Measurements from ENCODE around the gene TRABD2B. TPM values are rescaled to one million over a fixed set of nuclear protein-coding genes. Genes with fewer than 3 reads are reported as not detected.

Gene TRABD2B
- total and polyA plus RNA-seq, 2 donors from 2014 or later = 19.8 to 62.0 TPM

DNA sequence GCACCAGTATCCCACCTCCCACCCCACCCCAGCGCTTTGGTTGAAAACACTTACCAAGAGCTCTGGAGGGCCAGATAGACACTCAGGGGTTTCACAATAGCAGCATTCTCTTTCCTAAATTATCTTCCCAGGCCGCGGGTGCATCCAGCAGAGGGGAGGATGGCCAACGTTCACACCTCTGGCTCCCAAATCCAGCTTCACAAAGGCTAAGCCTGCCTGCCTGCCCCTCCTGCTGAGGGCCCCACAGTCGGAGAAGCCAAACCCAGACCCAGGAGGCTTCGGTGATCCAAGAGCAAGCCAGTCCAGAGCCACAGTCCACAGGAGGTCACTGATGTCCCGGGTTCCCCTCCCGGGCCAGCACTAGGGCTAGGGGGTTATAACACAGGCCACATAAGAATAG, 231.9 kb downstream of the TRABD2B start:
- FAIRE-seq = no peak

DNA sequence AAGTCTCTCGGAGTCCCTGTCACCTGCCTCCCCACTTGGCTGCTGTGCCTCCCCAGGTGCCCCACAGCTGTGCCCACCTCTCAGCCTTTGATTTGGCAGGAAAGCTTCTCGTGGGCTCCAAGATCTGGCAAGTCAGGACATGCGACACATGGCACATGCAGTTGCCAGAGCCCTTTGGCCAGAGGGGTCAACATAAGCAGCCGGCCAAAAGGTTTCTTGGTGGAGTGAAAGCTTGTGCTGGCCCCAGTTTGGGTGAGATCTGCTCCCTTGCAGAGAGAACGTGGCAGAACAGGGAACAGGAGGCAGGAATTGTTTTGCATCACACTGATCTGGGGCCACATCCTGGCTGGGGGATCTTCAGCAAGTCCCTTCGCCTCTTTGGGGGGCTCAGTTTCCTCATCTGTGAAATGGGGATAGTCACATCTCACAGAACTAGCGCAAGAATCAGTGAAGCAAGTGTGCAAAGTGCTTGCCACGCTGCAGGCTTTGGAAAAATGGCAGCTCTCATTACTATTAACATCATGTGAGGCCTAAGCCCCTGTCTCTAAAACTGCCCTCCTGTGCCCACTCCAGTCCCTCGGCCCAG, 232.6 kb downstream of the TRABD2B start:
- DNase-seq (peak in 1 of 5 donors; percentile 15), FAIRE-seq (no peak)
- Histone ChIP-seq H3K9me3 (ENCODE audit: control insufficient read depth in 2 of 3, insufficient read depth in 1 of 3, low read length in 3 of 3) (no peaks in the 10 kb centered on the region), H3K4me3 (ENCODE audit: low read length in 3 of 3) (no peak overlapping the region), H3K27me3 (ENCODE audit: control insufficient read depth, insufficient read depth, low read length) (no peaks in the 10 kb centered on the region), H3K27ac (ENCODE audit: low read depth in 2 of 2, low read length in 2 of 2) (no peak overlapping the region), H3K9ac (ENCODE audit: low read length in 3 of 3) (no peak overlapping the region), H3K36me3 (ENCODE audit: control insufficient read depth in 2 of 3, insufficient read depth in 3 of 3, low read length in 3 of 3) (peaks cover 0 to 5% (median 0%) of the 10 kb centered on the region in 3 donors), H3K4me1 (ENCODE audit: control insufficient read depth in 2 of 3, insufficient read depth in 2 of 3, low read depth in 1 of 3, low read length in 3 of 3) (peaks cover 0 to 4% (median 0%) of the 10 kb centered on the region in 3 donors)
- TF ChIP-seq, protein P1, sequence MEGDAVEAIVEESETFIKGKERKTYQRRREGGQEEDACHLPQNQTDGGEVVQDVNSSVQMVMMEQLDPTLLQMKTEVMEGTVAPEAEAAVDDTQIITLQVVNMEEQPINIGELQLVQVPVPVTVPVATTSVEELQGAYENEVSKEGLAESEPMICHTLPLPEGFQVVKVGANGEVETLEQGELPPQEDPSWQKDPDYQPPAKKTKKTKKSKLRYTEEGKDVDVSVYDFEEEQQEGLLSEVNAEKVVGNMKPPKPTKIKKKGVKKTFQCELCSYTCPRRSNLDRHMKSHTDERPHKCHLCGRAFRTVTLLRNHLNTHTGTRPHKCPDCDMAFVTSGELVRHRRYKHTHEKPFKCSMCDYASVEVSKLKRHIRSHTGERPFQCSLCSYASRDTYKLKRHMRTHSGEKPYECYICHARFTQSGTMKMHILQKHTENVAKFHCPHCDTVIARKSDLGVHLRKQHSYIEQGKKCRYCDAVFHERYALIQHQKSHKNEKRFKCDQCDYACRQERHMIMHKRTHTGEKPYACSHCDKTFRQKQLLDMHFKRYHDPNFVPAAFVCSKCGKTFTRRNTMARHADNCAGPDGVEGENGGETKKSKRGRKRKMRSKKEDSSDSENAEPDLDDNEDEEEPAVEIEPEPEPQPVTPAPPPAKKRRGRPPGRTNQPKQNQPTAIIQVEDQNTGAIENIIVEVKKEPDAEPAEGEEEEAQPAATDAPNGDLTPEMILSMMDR (IDR thresholded peaks at IDR 0.05; ENCODE audit: borderline replicate concordance, extremely low read depth, insufficient read depth) = no peak
- intact Hi-C loops (cut with DNase I) = no loop called here

More for the DNA sequence above, 231.9 kb downstream of the TRABD2B start:
- H3K4me3 ChIP-seq (ENCODE audit: low read length in 3 of 3) = no peak overlapping the region
- H3K9me3 ChIP-seq (ENCODE audit: control insufficient read depth in 2 of 3, insufficient read depth in 1 of 3, low read length in 3 of 3) = no peaks in the 10 kb centered on the region
- peaks cover 0 to 4% (median 0%) of the 10 kb centered on the region in 3 donors for H3K4me1 ChIP-seq (ENCODE audit: control insufficient read depth in 2 of 3, insufficient read depth in 2 of 3, low read depth in 1 of 3, low read length in 3 of 3)
- H3K27ac ChIP-seq (ENCODE audit: low read depth in 2 of 2, low read length in 2 of 2) = no peak overlapping the region
- H3K36me3 ChIP-seq (ENCODE audit: control insufficient read depth in 2 of 3, insufficient read depth in 3 of 3, low read length in 3 of 3) = peaks cover 0 to 5% (median 0%) of the 10 kb centered on the region in 3 donors
- intact Hi-C loops (cut with DNase I) = no loop called here
- H3K9ac ChIP-seq (ENCODE audit: low read length in 3 of 3) = no peak overlapping the region
- no peaks in the 10 kb centered on the region for H3K27me3 ChIP-seq (ENCODE audit: control insufficient read depth, insufficient read depth, low read length)
- TF ChIP-seq, protein P1 (IDR thresholded peaks at IDR 0.05; ENCODE audit: borderline replicate concordance, extremely low read depth, insufficient read depth) = no peak
- peak in 1 of 5 donors; percentile 23 for DNase-seq

DNA sequence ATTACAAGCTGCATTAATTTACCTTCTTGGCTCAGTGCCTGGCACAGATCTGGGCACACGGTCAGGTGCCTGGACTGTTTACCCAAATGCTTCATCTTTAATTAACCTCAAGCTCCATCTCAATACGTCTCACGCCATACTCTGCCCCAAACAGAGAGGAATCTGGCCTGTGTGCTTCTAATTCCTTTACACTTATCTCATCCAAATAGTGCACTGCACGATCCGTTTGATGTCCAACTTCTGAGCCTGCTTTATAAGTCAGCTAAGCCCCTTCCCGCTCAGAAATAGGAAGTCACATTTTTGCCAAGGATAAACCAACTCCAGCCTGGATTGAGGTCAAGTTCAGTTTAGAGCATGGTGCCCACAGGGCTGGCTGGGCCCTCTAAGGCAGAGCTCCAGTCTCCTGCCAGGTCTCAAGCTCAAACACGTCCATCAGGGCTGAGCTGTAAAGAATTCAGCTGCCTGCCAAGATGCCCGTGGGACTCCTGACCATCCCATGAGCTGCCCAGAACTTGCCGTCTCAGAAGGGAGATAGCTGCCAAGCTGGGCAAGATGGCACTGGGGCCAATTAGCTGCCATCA, 233.5 kb downstream of the TRABD2B start:
- intact Hi-C loops (cut with DNase I) = no loop called here
- peak in 1 of 5 donors; percentile 28 for DNase-seq
- Histone ChIP-seq H3K9ac (ENCODE audit: low read length in 3 of 3) (no peak overlapping the region), H3K27me3 (ENCODE audit: control insufficient read depth, insufficient read depth, low read length) (no peaks in the 10 kb centered on the region), H3K4me3 (ENCODE audit: low read length in 3 of 3) (no peak overlapping the region), H3K27ac (ENCODE audit: low read depth in 2 of 2, low read length in 2 of 2) (no peak overlapping the region), H3K4me1 (ENCODE audit: control insufficient read depth in 2 of 3, insufficient read depth in 2 of 3, low read depth in 1 of 3, low read length in 3 of 3) (peaks cover 0 to 4% (median 0%) of the 10 kb centered on the region in 3 donors), H3K9me3 (ENCODE audit: control insufficient read depth in 2 of 3, insufficient read depth in 1 of 3, low read length in 3 of 3) (no peaks in the 10 kb centered on the region), H3K36me3 (ENCODE audit: control insufficient read depth in 2 of 3, insufficient read depth in 3 of 3, low read length in 3 of 3) (peaks cover 0 to 5% (median 0%) of the 10 kb centered on the region in 3 donors)
- no peak for FAIRE-seq
- TF ChIP-seq, protein P1 (IDR thresholded peaks at IDR 0.05; ENCODE audit: borderline replicate concordance, extremely low read depth, insufficient read depth) = no peak

All from kidney (tissue), 14 donors.